Body of pancreas (tissue), 4 donors: ENCODE data around the gene CAPN11. TPM values are rescaled to one million over a fixed set of nuclear protein-coding genes. Genes with fewer than 3 reads are reported as not detected.
A peak's percentile ranks its signal among the peaks of the same experiment; 100 is the strongest.

ENCODE experiments used
- ATAC-seq: fragments of 150-250 bp; one replicate; pipeline ENCODE4 v1.9.1; 2016
- DNase-seq, 4 donors: peaks; one replicate each; pipeline ENCODE4 v3.0.0-alpha.2; 2019
- H3K27ac ChIP-seq, 4 donors: fragments of 200-600 bp; sonication (generic); 1 replicate in 3 of 4; 2 replicates in 1 of 4; pipeline versions ENCODE4 v1.5.1 to v1.6.1; 2016 to 2019; ENCODE audit warnings: mild to moderate bottlenecking in 1 of 4, mixed read lengths in 1 of 4, moderate library complexity in 1 of 4
- H3K27me3 ChIP-seq, 2 donors: fragments of 200-600 bp; sonication (generic); one replicate each; pipeline ENCODE4 v1.6.0; 2016; ENCODE audit warnings: mild to moderate bottlenecking in 1 of 2
- H3K36me3 ChIP-seq, 2 donors: fragments of 200-600 bp; sonication (generic); replicated peaks in 1 of 2; 2 replicates each; pipeline ENCODE4 v1.5.1; 2016; ENCODE audit warnings: low read depth in 2 of 2; ENCODE audit not compliant: insufficient read depth in 1 of 2
- H3K4me1 ChIP-seq: fragments of 200-600 bp; sonication (generic); one replicate; pipeline ENCODE4 v1.6.0; 2016
- H3K4me3 ChIP-seq, 2 donors: fragments of 200-600 bp; sonication (generic); 1 replicate in 1 of 2; 2 replicates in 1 of 2; pipeline ENCODE4 v1.5.1; 2016 to 2019
- H3K9me3 ChIP-seq, 3 donors: fragments of 200-600 bp; sonication (generic); 1 replicate in 2 of 3; 2 replicates in 1 of 3; pipeline ENCODE4 v1.5.1; 2016
- POLR2A ChIP-seq, 3 donors: fragments of 450-650 bp; IDR thresholded peaks; one replicate each; pipeline ENCODE4 v1.6.1; 2016; ENCODE audit warnings: antibody characterized with exemption in 3 of 3, mild to moderate bottlenecking in 2 of 3
- WGBS, 2 donors: methylation state at CpG; one replicate each; pipeline ENCODE4 v1.1.5; 2017; 5-methylcytosine and 5-hydroxymethylcytosine counted together
- intact Hi-C: fragments of 100-400 bp; cut with DNase I; formaldehyde crosslinking; loops from one replicate; pipeline ENCODE4 v1.15.1; 2023
- total RNA-seq, 2 donors: library from RNA; depleted of rRNA; stranded (reverse); fragments of >200 nt; gene quantifications; one replicate each; pipeline ENCODE4 v1.1.0, GENCODE V29; 2016
- TF ChIP-seq, protein P1 (sequence below), 7 experiments: fragments of 450-650 bp in 4 of 7; fragments of 200-600 bp in 3 of 7; sonication (generic) in 3 of 7; IDR thresholded peaks; one replicate each; pipeline ENCODE4 v1.5.1; 2016 to 2019; ENCODE audit warnings: antibody characterized with exemption in 7 of 7

CAPN11 gene
- under 1 TPM in 1 of 2 donors, not detected in 1; 0.66 TPM for total RNA-seq

DNA sequence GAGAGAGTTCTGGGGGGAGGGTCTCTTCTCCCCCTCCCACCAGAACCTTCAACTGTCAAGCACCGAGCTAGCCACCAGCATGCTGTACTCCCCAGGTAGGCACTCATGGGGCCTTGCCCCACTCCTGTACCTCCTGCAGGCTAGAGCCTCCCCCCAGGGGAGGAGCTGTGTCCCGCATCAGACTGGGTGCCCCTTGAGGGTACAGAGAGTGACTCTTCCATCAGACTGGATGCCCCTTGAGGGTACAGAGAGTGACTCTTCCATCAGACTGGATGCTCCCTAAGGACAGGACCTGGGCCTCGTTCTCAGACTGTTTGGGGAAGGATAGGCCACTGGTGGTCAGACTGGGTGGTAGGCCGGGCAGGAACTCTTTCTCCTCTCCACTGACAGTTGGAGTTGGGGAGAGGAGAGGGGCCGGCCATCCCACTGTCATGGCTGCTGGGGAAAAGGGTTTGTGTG, at the start of gene CAPN11:
CAPN11 (plus strand) TSS at position 51 of the 459 bp plus-strand sequence; CDS start at position 80, 29 bp downstream.
- WGBS, 2 donors: 93 to 95% methylated on average over 4 to 5 of the region's 5 CpGs
- H3K4me3 ChIP-seq: no peak within 1 kb of the TSS
- H3K27ac ChIP-seq: peak within 1 kb of the TSS in 1 of 4 donors; percentile 79
- no peaks in the 10 kb centered on the region for H3K36me3 ChIP-seq
- ATAC-seq (no peak), DNase-seq (no peak)
- peaks cover 69% of the 10 kb centered on the region for H3K4me1 ChIP-seq
- intact Hi-C loops: no loop called here
- H3K27me3 ChIP-seq: no peaks in the 10 kb centered on the region
- no peak for TF ChIP-seq POLR2A (IDR thresholded peaks at IDR 0.05)
- TF ChIP-seq, protein P1, sequence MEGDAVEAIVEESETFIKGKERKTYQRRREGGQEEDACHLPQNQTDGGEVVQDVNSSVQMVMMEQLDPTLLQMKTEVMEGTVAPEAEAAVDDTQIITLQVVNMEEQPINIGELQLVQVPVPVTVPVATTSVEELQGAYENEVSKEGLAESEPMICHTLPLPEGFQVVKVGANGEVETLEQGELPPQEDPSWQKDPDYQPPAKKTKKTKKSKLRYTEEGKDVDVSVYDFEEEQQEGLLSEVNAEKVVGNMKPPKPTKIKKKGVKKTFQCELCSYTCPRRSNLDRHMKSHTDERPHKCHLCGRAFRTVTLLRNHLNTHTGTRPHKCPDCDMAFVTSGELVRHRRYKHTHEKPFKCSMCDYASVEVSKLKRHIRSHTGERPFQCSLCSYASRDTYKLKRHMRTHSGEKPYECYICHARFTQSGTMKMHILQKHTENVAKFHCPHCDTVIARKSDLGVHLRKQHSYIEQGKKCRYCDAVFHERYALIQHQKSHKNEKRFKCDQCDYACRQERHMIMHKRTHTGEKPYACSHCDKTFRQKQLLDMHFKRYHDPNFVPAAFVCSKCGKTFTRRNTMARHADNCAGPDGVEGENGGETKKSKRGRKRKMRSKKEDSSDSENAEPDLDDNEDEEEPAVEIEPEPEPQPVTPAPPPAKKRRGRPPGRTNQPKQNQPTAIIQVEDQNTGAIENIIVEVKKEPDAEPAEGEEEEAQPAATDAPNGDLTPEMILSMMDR (IDR thresholded peaks at IDR 0.05): no peak
- H3K9me3 ChIP-seq: no peaks in the 10 kb centered on the region

DNA sequence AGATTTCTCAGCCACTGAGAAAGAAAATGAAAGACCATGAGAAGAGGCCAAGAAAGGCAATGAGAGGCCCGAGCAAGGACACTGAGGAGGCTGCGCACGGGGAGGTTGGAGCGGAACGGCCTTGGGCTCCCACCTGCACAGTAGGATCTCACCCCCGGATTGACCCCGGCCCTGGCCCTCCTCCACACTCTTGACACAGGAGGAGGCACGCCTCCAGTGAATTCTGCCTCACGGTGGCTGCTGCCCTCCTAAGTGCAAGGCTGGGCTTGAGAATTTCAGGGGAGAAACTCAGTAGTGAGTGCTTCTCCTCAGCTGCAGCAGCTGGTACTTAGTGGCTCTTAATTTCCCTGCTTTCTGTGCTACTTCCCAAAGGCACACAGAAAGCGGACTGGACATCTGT, 49.4 kb upstream of the CAPN11 start:
- DNase-seq (no peak), ATAC-seq (no peak)
- peaks cover 0 to 13% of the 10 kb centered on the region in 2 donors for H3K36me3 ChIP-seq
- no peaks in the 10 kb centered on the region for H3K9me3 ChIP-seq
- no peak overlapping the region for H3K27ac ChIP-seq
- H3K4me1 ChIP-seq: no peaks in the 10 kb centered on the region
- H3K4me3 ChIP-seq: no peak overlapping the region
- TF ChIP-seq, protein P1 (IDR thresholded peaks at IDR 0.05): no peak
- H3K27me3 ChIP-seq: no peaks in the 10 kb centered on the region
- WGBS, 2 donors: 74 to 89% methylated on average over 9 to 10 of the region's 10 CpGs
- intact Hi-C loops: no loop called here

DNA sequence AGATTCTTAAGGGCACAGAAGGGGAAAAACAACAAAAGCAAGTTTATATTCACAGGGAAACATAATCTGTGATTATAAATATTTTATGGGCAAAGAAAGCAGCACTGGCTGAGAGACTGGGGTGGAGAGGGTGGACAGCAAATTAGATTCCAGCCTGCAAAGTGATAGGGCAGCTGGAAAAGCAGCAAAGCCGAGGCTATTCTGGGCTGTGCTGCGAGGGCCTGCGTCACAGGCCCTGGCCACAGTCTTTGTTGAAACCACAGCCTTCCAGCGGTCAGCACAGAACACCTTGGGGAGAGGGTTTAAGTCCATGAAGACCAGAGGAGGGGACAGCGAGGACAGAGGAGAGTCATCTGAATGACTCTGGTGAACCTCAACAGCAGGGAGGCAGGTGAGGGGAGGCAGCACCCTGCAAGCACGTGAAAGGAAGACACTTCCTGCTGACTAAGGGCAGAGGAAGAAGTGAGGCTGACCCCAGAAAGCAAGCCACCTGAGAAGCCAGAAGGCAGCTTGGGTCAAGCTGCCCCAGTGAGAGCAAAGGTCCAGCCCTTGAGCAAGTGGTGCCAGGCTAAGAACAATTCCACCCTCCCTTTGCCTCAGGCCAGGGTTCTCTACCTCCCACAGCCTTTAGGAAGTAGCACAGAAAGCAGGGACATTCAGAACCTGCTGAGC, 48.5 kb upstream of the CAPN11 start:
- intact Hi-C loops: loop anchor here (5.0 kb wide), 1 partner anchor 37 kb away; no protein-coding TSS in a partner anchor
- Histone ChIP-seq H3K4me3 (no peak overlapping the region), H3K9me3 (no peaks in the 10 kb centered on the region), H3K4me1 (no peaks in the 10 kb centered on the region), H3K27ac (no peak overlapping the region), H3K36me3 (peaks cover 0 to 13% of the 10 kb centered on the region in 2 donors), H3K27me3 (no peaks in the 10 kb centered on the region)
- no peak for TF ChIP-seq POLR2A (IDR thresholded peaks at IDR 0.05)
- TF ChIP-seq, protein P1 (IDR thresholded peaks at IDR 0.05): no peak
- ATAC-seq (no peak), DNase-seq (no peak)
- WGBS, 2 donors: 88 to 93% methylated on average over 6 of the region's 6 CpGs

DNA sequence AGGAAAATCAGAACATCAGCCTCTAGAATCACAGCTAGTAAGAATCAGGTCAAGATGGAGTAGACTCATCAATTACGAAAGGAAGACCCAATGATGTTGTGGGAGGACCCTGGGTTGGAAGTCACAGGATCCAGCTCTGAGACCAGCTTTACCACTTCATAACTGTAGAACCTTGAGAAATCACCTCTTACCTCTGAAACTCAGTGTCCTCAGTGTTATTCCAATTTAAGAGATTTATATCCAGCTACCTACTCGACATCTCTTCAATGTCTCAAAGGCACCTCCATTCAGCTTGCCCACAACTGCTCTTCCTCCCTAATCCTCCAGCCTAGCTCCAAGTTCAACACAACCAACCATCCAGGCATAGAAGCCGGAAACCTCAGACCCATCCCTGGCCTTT, 47.7 kb upstream of the CAPN11 start:
- Histone ChIP-seq H3K27me3 (no peaks in the 10 kb centered on the region), H3K4me1 (no peaks in the 10 kb centered on the region), H3K27ac (no peak overlapping the region), H3K9me3 (no peaks in the 10 kb centered on the region), H3K4me3 (no peak overlapping the region), H3K36me3 (peaks cover 0 to 13% of the 10 kb centered on the region in 2 donors)
- intact Hi-C loops: loop anchor here (5.0 kb wide), 1 partner anchor 36 kb away; no protein-coding TSS in a partner anchor
- ATAC-seq (no peak), DNase-seq (no peak)
- 92 to 95% methylated on average over 3 of the region's 3 CpGs for WGBS, 2 donors
- TF ChIP-seq, protein P1 (IDR thresholded peaks at IDR 0.05): no peak
- TF ChIP-seq POLR2A (IDR thresholded peaks at IDR 0.05): no peak
